ENCODE results near the gene FAM163B. TPM values are rescaled to one million over a fixed set of nuclear protein-coding genes. Genes with fewer than 3 reads are reported as not detected.
"Not testable (repeated sequence)": the region's sequence is repeated elsewhere in the genome, so short reads cannot be mapped to it uniquely, and the experiment has no call there.

Gene FAM163B
- total RNA-seq, 4 donors from 2014 or later, result not detected

DNA sequence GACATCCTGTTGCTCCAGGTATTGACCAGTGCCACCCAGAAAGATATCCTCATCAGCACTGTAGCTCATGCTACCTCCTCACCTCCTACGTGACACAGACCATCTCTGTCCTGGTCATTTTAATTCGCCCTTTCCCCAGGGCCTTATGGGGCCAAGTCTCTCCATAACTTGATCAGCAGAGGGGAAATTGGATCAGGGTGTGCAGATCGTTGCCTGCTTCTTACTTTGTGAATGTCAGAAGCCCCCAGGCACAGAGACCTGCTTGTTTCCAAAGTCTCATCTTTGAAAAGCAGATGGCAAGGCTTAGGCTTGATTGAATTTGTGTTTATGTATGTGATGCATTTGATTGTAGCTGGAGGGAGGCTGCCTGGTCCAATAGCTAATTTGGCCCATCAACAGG lies 18.2 kb upstream of the FAM163B start:
- TF ChIP-seq POLR2A (IDR thresholded peaks at IDR 0.05), result no peak
- TF ChIP-seq, protein P1, sequence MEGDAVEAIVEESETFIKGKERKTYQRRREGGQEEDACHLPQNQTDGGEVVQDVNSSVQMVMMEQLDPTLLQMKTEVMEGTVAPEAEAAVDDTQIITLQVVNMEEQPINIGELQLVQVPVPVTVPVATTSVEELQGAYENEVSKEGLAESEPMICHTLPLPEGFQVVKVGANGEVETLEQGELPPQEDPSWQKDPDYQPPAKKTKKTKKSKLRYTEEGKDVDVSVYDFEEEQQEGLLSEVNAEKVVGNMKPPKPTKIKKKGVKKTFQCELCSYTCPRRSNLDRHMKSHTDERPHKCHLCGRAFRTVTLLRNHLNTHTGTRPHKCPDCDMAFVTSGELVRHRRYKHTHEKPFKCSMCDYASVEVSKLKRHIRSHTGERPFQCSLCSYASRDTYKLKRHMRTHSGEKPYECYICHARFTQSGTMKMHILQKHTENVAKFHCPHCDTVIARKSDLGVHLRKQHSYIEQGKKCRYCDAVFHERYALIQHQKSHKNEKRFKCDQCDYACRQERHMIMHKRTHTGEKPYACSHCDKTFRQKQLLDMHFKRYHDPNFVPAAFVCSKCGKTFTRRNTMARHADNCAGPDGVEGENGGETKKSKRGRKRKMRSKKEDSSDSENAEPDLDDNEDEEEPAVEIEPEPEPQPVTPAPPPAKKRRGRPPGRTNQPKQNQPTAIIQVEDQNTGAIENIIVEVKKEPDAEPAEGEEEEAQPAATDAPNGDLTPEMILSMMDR (IDR thresholded peaks at IDR 0.05), result no peak
- Histone ChIP-seq H3K9me3 (no peaks in the 10 kb centered on the region), H3K27ac (no peak overlapping the region), H3K36me3 (no peaks in the 10 kb centered on the region), H3K4me1 (no peaks in the 10 kb centered on the region), H3K27me3 (no peaks in the 10 kb centered on the region), H3K4me3 (replicated peaks in 1 of 3) (no peak overlapping the region)
- DNase-seq, result no peak
- intact Hi-C loops (cut with DNase I), result no loop called here
- WGBS, 2 donors, result 81 to 87% methylated on average over 3 of the region's 3 CpGs

DNA sequence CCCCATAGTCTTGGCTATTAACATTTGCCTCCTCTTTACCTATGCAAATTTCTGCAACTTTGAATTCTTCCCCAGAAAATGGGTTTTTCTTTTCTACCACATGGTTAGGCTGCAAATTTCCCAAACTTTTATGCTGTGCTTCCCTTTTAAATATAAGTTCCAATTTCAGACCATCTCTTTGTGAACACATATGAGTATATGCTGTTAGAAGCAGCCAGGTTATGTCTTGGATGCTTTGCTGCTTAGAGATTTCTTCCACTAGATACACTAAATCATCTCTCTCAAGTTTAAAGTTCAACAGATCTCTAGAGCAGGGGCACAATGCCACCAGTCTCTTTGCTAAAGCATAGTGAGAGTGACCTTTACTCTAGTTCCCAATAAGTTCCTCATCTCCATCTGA lies 16.8 kb upstream of the FAM163B start:
- intact Hi-C loops (cut with DNase I); H3K36me3 ChIP-seq; H3K4me3 ChIP-seq (replicated peaks in 1 of 3); H3K4me1 ChIP-seq; H3K9me3 ChIP-seq; DNase-seq; H3K27ac ChIP-seq; H3K27me3 ChIP-seq: not testable (repeated sequence)

DNA sequence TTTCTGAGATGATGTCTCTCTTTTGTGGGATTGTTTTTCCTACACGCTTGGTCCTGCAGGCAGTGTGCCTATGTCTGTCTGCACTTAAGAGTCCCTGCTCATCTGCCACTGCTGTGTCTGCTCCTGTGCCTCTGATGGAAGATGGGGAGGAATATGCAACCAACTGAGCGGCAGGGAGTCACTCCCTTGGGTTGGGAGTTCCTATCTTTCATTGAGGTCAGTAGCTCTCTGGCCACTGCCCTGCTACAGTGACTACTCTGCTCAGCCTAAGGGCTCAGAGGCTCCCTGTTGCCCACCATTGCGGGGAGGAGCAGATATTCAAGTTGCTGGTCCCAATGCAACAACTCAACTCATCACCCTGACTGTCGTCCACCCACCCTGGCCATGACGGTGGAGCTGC lies 13.4 kb upstream of the FAM163B start:
- intact Hi-C loops (cut with DNase I), result no loop called here
- Histone ChIP-seq H3K27ac (no peak overlapping the region), H3K27me3 (no peaks in the 10 kb centered on the region), H3K36me3 (no peaks in the 10 kb centered on the region), H3K4me3 (replicated peaks in 1 of 3) (no peak overlapping the region), H3K9me3 (no peaks in the 10 kb centered on the region), H3K4me1 (no peaks in the 10 kb centered on the region)
- no peak for DNase-seq
- TF ChIP-seq POLR2A (IDR thresholded peaks at IDR 0.05), result no peak
- TF ChIP-seq, protein P1 (IDR thresholded peaks at IDR 0.05), result no peak
- WGBS, 2 donors, result 55 to 81% methylated on average over 4 to 5 of the region's 5 CpGs

DNA sequence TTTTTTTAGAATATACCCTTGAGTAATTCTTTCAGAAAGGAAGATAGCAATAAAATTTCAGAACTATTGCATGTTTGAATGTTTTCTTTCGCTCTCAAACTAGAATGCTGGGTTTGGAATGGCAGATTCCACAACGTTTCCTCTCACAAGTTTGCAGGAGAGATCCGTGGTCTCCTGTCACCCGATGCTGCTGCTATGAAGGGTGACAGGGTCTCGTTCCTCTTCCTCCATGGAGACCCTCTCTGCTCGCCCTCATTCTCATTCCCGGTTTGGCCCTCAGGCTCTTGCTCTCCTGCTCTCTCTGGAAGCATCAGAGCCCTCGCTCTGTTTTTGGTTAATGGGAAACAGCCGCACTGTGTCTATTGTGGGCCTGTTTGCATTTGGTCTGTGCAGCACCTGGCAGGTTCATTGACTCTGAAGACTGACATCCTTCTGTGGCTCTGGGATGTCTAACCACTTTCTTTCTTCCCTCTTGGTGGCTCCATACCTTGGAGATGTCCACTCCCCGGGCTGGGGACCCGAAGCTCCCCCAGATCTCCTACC lies 12.6 kb upstream of the FAM163B start:
- no peaks in the 10 kb centered on the region for H3K27me3 ChIP-seq
- intact Hi-C loops (cut with DNase I), result no loop called here
- TF ChIP-seq POLR2A (IDR thresholded peaks at IDR 0.05), result no peak
- TF ChIP-seq, protein P1 (IDR thresholded peaks at IDR 0.05), result no peak
- no peak for DNase-seq
- WGBS, 2 donors, result 69 to 75% methylated on average over 11 of the region's 11 CpGs
- H3K4me3 ChIP-seq (replicated peaks in 1 of 3), result no peak overlapping the region
- no peak overlapping the region for H3K27ac ChIP-seq
- no peaks in the 10 kb centered on the region for H3K4me1 ChIP-seq
- no peaks in the 10 kb centered on the region for H3K36me3 ChIP-seq
- no peaks in the 10 kb centered on the region for H3K9me3 ChIP-seq

DNA sequence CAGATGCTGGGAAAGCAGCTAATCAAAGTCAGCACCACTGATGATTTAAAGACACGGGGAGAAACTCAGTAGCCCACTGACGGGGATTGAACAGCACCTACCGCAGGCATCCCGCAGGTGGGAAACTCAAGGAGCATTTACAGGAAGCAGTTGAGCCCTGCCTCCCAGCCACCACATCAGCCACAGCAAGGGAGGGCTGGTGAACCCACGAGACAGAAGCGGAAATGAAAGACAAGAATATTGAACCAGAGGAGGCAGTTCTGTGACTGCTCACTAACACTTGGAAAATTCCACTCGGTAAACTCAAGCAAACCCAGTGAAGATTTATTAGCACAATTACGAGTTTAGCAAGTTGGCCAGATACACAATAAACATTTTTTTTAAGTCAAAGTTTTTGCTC lies 10.6 kb upstream of the FAM163B start:
- Histone ChIP-seq H3K36me3 (no peaks in the 10 kb centered on the region), H3K27ac (no peak overlapping the region), H3K27me3 (no peaks in the 10 kb centered on the region), H3K9me3 (no peaks in the 10 kb centered on the region), H3K4me3 (replicated peaks in 1 of 3) (no peak overlapping the region), H3K4me1 (no peaks in the 10 kb centered on the region)
- TF ChIP-seq, protein P1 (IDR thresholded peaks at IDR 0.05), result no peak
- TF ChIP-seq POLR2A (IDR thresholded peaks at IDR 0.05), result no peak
- intact Hi-C loops (cut with DNase I), result no loop called here
- DNase-seq, result no peak
- WGBS, 2 donors, result 18 to 26% methylated on average over 6 to 8 of the region's 8 CpGs

DNA sequence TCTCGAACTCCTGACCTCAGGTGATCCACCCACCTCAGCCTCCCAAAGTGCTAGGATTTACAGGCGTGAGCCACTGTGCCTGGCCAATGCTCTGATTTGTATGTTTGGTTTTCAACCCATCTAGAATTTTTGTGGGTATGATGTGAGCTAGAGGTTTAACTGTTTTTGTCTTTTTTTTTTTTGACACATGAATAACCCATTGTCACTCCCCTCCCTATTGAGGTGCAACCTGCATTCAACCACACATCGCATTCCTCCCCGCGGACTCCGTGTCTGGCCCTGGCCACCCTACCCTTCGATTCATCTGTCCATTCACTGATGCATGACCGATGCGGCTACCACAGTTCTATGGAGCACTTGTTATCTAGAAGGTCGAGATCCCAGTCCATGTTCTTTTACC lies 9.5 kb upstream of the FAM163B start:
- no peak overlapping the region for H3K4me3 ChIP-seq (replicated peaks in 1 of 3)
- intact Hi-C loops (cut with DNase I), result no loop called here
- H3K27me3 ChIP-seq, result no peaks in the 10 kb centered on the region
- H3K27ac ChIP-seq, result no peak overlapping the region
- DNase-seq, result no peak
- H3K9me3 ChIP-seq, result no peaks in the 10 kb centered on the region
- no peaks in the 10 kb centered on the region for H3K36me3 ChIP-seq
- no peaks in the 10 kb centered on the region for H3K4me1 ChIP-seq
- 74 to 83% methylated on average over 10 of the region's 10 CpGs for WGBS, 2 donors
- no peak for TF ChIP-seq POLR2A (IDR thresholded peaks at IDR 0.05)
- TF ChIP-seq, protein P1 (IDR thresholded peaks at IDR 0.05), result no peak

Measured in thyroid gland (tissue), 4 donors.